HG02763 (cell line): ENCODE results near the gene PRMT1.

Experiments
- ATAC-seq: cut with Tn5 transposase; IDR thresholded peaks from one replicate; pipeline ENCODE4 v1.9.1; 2021; ENCODE audit warnings: mild to moderate bottlenecking, moderate library complexity; ENCODE audit not compliant: unreplicated experiment

The PRMT1 gene

DNA sequence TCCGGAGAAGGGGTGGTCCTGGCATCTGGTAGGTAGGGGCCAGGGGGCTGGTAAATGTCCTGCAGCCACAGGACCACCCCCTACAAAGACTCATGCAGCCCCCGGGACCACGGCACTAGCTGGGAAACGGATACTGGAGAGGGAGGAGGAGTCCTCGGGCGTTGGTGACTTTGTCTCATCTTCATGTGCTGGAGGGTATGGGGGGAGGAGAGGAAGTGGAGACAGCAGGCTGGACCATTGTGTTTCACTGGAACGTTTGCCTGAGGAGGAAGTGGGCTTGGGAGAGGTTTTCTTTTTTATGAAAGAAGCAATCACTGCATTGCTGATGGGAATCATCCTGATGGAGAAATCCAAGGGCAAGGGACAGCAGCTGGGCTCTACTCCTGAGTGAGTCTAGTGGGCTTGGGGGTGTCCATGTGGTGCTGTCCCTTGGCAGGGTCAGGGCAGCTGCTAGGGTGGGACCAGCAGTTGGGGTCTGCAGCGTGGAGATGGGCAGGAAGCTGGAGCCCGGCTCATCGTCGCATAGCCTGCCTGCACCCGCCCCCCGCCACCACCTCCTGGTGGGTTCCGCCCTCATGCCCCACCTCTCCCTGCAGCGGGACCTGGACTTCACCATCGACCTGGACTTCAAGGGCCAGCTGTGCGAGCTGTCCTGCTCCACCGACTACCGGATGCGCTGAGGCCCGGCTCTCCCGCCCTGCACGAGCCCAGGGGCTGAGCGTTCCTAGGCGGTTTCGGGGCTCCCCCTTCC is 10.7 kb downstream of the PRMT1 start:
- ATAC-seq: no peak

GRCh38 chr19:49688531-49689132 is 11.6 kb downstream of the PRMT1 start:
- no peak for ATAC-seq

DNA sequence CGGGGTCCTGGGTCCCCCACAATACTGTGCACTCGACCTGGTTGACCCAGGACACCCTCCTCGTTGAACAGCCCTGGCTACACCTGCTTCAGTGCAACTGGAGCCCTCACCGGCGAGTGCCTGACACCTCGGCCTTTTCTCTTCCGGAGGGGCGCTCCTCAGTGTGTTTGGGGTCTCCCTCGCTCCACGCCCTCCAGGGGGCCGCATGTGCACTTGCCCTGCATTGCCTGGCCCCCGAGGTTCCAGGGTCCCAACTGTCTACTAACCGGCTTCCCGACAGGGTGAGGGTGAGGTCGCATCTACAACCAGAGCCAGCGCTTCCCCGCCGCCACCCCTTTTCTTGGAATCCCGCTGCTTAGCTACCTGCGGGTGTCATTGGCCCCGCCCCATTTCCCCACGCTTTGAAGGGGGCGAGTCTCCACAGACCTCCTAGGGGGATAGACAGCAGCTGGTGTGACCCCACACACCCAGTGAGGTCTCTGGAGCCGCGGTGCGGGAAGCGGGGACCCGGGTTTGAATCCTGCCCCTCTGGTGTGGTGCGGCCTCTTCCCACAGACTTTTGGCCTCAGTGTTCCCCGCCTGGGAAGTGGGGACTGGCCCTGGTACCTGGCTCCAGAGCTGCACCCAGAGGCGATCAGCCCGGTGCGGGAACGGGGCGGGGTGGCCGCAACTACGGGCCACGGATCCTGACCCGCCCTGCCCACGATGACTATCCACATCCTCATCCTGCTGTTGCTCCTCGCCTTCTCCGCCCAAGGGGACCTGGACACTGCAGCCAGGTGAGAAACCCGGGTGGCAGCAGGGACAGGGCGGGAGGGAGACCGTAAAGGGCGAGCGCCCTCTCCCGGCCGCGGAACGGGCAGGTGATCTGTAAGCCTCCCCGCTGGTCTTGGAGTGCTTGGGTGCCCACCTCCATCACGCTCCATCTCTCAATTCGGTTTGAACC is 12.3 kb downstream of the PRMT1 start, which contains the start of gene ADM5:
ADM5 (plus strand) TSS at position 462 of the 946 bp plus-strand sequence; CDS start at position 706, 244 bp downstream.
- no peak for ATAC-seq

DNA sequence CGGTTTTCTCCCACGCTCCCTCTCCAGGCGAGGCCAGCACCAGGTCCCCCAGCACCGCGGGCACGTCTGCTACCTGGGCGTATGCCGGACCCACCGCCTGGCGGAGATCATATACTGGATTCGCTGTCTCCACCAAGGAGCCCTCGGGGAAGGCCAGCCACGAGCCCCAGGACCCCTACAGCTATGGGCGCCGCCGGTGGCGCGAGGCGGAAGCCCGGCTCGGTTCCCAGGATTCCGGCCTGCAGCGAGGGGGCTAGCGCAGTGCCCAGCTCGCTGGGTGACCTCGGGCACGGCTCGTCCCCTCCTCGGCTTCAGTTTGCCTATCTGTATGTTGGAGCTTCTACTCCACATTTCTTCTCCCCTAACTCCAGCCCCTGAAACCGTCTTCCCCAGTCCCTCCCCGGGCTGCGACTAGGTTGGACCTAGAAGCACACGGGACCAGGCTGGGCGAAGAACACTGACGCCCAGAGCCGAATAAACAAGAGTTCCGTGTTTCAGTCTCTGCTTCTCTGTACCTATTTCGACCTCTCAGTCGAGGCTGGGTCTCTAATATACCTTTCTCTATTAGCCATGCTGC is 13.1 kb downstream of the PRMT1 start:
- ATAC-seq: no peak

DNA sequence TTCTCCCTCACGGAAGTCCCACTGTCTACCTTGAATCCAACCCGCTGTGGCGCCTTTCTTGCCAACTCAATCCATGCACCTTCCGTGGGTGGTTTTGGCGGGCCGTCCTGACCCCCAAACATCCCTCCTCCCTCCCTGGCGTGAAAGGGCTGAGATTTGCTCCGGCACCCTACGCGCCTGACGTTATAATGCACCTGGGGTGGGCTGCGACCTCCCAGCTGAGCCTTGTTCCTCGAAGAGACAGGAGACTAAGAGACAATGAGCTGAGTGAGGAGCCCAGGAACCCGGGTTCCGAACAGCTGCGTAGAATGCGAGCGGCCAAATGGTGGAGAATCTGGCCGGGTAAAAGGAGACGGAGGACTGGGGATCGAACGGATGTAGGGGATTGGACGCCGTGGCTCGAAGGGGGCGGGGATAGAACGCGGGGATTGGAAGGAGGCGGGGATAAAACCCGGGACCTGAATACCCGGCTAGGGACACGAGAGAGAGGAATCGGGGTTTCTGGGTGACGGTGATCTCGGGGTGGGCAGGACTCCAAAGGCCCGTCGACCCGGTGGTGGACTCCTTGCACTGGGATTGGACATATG is 13.7 kb downstream of the PRMT1 start, which contains the start of gene CPT1C:
CPT1C (plus strand) TSS at position 461 of the 587 bp plus-strand sequence. CDS start 1,137 bp downstream, outside the sequence.
- no peak for ATAC-seq

DNA sequence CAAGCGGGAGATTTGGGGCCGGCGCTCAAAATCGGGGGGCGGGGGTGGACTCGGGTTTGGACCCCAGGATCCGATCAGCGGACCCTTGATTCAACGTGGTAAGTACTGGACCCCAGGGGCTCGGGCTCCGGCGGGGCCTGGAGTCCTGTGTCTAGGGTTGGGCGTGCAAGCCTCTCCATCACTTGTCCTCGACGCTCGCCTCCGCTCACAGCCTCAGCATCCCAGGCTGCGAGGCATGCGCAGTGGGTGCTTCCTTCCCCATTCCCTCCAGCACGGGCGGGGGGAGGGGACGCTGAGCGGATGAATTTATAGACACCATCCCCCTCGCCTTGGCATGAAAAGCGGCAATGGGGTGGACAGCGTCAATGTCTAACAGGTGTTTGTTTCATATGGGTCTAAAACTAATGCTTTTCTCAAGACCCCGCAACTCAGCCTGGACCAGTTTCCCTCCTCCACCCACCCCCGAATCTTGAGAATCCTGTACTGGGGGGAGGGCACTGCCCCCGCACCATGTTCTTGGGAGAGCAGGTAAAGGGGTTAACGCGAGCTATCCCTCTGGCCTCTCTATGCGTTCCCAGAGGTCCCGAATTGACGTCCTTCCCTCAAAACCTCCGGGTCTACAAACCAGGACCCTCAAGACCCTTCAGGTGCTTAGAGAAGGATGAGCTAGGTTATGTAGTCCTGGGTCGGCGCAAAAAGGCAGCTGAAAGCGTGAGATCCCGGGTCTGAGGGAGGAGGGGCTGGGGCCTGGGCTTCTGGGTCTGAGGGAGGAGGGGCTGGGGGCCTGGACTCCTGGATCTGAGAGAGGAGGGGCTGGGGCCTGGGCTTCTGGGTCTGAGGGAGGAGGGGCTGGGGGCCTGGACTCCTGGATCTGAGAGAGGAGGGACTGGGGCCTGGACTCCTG is 14.4 kb downstream of the PRMT1 start:
- ATAC-seq: no peak

DNA sequence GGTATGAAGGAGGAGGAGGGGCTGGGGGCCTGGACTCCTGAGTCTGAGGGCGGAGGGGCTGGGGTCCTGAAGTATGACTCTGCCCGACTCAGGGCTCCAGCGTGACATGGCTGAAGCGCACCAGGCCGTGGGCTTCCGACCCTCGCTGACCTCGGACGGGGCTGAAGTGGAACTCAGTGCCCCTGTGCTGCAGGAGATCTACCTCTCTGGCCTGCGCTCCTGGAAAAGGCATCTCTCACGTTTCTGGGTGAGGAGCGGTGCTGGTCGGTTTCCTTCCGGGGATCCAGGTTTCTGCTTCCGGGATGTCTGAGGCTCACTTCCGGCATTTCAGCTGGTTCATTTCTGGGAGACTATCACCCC is 15.1 kb downstream of the PRMT1 start:
- ATAC-seq: no peak

DNA sequence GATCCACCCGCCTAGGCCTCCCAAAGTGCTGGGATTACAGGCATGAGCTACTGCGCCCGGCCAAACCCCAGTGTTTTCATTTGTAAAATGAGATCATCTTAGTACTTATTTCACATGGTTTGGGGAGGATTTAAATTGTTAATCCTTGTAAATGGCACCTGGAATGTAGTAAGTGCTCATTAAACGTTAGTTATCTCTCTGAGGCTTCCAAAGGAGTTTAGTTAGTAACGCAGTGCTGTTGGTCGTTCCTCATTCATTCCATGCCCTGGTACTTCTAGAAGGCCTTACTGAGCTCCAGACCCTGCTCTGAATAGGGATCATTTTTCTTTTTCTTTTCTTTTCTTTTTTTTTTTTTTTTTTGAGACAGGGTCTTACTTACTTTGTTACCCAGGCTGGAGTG is 19.0 kb downstream of the PRMT1 start:
- ATAC-seq: no peak

DNA sequence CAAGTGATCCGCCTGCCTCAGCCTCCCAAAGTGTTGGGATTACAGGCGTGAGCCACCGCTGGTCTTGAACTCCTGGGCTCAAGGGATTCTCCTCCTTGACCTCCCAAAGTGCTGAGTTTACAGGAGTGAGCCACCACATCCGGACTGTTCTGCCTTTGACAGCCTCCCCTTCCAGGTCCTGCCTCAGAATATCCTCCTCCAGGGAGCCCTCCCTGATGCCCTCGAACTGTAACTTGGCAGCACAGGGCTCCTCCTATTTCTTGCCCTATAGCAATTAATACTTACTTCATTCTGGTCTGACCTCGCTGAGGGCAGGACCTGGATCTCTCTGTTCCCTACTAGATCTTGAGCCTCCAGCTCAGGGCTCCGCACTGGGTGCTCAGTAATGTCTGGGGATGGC is 19.8 kb downstream of the PRMT1 start:
- no peak for ATAC-seq

GRCh38 chr19:49699364-49699763 is 22.3 kb downstream of the PRMT1 start:
- no peak for ATAC-seq

DNA sequence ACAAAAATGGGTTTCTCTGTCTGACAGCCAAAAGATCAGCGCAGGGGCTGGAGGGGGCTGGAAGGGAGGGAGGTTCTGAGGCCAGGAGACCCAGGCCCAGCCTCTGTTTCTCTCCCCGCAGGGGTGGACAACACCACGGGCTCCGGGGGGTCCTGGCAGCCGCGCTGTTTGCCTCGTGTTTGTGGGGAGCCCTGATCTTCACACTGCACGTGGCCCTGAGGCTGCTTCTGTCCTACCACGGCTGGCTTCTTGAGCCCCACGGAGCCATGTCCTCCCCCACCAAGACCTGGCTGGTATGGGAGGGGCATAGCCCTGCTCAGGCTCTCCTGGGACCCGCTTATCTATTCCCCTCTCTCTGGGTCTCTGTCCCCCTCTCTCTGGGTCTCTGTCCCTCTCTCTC is 23.5 kb downstream of the PRMT1 start:
- ATAC-seq: no peak

DNA sequence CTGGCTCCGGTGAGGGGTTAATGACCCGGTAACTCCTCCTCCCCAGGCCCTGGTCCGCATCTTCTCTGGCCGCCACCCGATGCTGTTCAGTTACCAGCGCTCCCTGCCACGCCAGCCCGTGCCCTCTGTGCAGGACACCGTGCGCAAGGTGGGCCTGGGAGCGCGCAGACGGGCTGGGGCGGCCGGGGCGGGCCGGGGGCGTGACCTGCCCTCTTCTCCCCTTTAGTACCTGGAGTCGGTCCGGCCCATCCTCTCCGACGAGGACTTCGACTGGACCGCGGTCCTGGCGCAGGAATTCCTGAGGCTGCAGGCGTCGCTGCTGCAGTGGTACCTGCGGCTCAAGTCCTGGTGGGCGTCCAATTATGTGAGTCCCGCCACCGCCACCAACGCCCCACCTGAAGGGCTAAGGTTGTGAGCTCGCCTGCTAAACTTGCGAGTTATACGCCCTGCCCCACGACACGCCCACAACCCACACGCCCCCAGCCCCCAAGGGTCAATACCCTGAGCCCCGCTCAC is 24.3 kb downstream of the PRMT1 start:
- no peak for ATAC-seq

- ATAC-seq: no peak
Observed at GRCh38 chr19:49704888-49705642, 28.0 kb downstream of the PRMT1 start.

GRCh38 chr19:49705919-49706318 is 28.8 kb downstream of the PRMT1 start:
- no peak for ATAC-seq

- no peak for ATAC-seq
Observed at GRCh38 chr19:49710372-49710951, 33.4 kb downstream of the PRMT1 start.

DNA sequence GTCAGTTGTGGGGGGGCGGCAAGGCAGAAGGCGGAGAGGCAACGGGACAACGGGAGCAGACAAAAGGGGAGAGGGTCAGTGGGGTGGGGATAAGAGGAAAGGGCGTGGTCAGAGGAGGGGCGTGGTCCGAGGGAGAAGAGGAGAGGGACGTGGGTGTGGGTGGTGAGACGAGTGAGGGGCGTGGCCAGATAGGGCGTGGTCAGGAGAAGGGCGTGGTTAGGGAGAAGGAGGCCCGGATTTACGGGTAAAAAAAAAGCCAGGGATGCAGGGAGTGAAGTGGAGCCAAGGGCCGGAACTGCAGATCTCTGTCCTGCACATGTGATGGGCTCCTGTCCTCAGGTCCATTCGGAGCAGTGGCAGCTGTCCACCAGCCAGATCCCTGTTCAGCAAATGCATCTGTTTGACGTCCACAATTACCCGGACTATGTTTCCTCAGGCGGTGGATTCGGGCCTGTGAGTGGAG is 35.4 kb downstream of the PRMT1 start:
- ATAC-seq: no peak

GRCh38 chr19:49713236-49713845 is 36.3 kb downstream of the PRMT1 start:
- ATAC-seq: no peak

DNA sequence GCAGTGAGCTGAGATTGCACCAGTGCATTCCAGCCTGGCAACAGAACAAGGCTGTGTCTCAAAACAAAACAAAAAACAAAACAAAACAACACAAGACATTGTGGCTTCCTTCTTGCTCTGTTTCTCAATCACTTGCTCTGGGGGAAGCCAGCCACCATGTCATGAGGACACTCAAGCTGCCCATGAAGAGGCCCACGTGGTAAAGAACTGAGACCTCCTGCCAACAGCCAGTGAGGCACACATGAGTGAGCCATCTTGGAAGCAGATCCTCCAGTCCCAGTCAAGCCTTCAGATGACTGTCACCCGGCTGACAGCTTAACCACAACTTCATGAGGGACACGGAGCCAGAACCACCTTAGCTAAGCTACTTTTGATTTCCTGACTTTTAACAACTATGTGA is 39.1 kb downstream of the PRMT1 start:
- ATAC-seq: no peak
